ENCODE data around the gene LFNG.

LFNG gene

GRCh38 chr7:2525658-2526630 is 6.4 kb downstream of the LFNG start:
- Histone ChIP-seq H3K27me3 (ENCODE audit: control insufficient read depth in 3 of 3, insufficient read depth in 3 of 3, low read depth in 1 of 3, low read length in 3 of 3) (no peaks in the 10 kb centered on the region), H3K4me3 (ENCODE audit: low read length in 2 of 2) (no peak overlapping the region), H3K23ac (ENCODE audit: low read depth, low read length, poor library complexity) (peak overlapping the region; percentile 87), H3K79me1 (ENCODE audit: low read depth, low read length) (peaks cover 37% of the 10 kb centered on the region), H3K14ac (ENCODE audit: low read length) (peak overlapping the region; percentile 100), H3K9me3 (replicated peaks in 1 of 2; ENCODE audit: control insufficient read depth in 2 of 2, insufficient read depth in 1 of 2, low read depth in 1 of 2, low read length in 2 of 2) (no peaks in the 10 kb centered on the region), H3K18ac (ENCODE audit: low read length) (peak overlapping the region; percentile 99), H2BK120ac (ENCODE audit: low read depth, low read length) (peak overlapping the region; percentile 89), H2BK12ac (ENCODE audit: low read length) (peak overlapping the region; percentile 98), H4K8ac (ENCODE audit: low read depth, low read length) (no peak overlapping the region), H3K27ac (replicated peaks; ENCODE audit: low read length) (peak overlapping the region; percentile 25), H3K9ac (ENCODE audit: low read depth, low read length, poor library complexity) (peak overlapping the region; percentile 92), H2BK15ac (ENCODE audit: low read length) (peak overlapping the region; percentile 100), H2AK5ac (ENCODE audit: low read depth, low read length) (peak overlapping the region; percentile 100), H2BK5ac (ENCODE audit: low read length) (peak overlapping the region; percentile 97), H2AFZ (ENCODE audit: low read length) (no peak overlapping the region), H4K91ac (ENCODE audit: low read depth, low read length, poor library complexity) (no peak overlapping the region), H3K4ac (ENCODE audit: low read length) (peak overlapping the region; percentile 94), H3K4me1 (ENCODE audit: control insufficient read depth in 2 of 2, insufficient read depth in 1 of 2, low read depth in 1 of 2, low read length in 2 of 2) (peaks cover 60 to 66% of the 10 kb centered on the region in 2 donors), H3K36me3 (replicated peaks in 1 of 2; ENCODE audit: control insufficient read depth in 2 of 2, insufficient read depth in 2 of 2, low read length in 2 of 2) (peaks cover 49 to 55% of the 10 kb centered on the region in 2 donors), H3K4me2 (ENCODE audit: insufficient read depth, low read length, poor library complexity, severe bottlenecking) (no peak overlapping the region)
- WGBS, 2 donors (ENCODE audit: extremely low coverage in 2 of 2, insufficient read length in 2 of 2, insufficient replicate concordance in 1 of 2): no CpG with 5 or more reads among the region's 36 CpGs
- no peak for DNase-seq (ENCODE audit: low spot score)

- H3K4me1 ChIP-seq (ENCODE audit: control insufficient read depth in 2 of 2, insufficient read depth in 1 of 2, low read depth in 1 of 2, low read length in 2 of 2): peaks cover 60 to 63% of the 10 kb centered on the region in 2 donors
Observed at GRCh38 chr7:2526659-2527504, 7.3 kb downstream of the LFNG start.

GRCh38 chr7:2527505-2528467 is 8.2 kb downstream of the LFNG start:
- no peak for DNase-seq (ENCODE audit: low spot score)
- peak overlapping the region; percentile 87 for H3K23ac ChIP-seq (ENCODE audit: low read depth, low read length, poor library complexity)
- H3K4ac ChIP-seq (ENCODE audit: low read length): no peak overlapping the region
- no peak overlapping the region for H3K4me3 ChIP-seq (ENCODE audit: low read length in 2 of 2)
- no peak overlapping the region for H2AFZ ChIP-seq (ENCODE audit: low read length)
- no peak overlapping the region for H3K14ac ChIP-seq (ENCODE audit: low read length)
- no peak overlapping the region for H3K4me2 ChIP-seq (ENCODE audit: insufficient read depth, low read length, poor library complexity, severe bottlenecking)
- peak overlapping the region; percentile 42 for H4K91ac ChIP-seq (ENCODE audit: low read depth, low read length, poor library complexity)
- H3K4me1 ChIP-seq (ENCODE audit: control insufficient read depth in 2 of 2, insufficient read depth in 1 of 2, low read depth in 1 of 2, low read length in 2 of 2): peaks cover 53 to 54% of the 10 kb centered on the region in 2 donors
- peak overlapping the region; percentile 45 for H3K27ac ChIP-seq (replicated peaks; ENCODE audit: low read length)
- WGBS, 2 donors (ENCODE audit: extremely low coverage in 2 of 2, insufficient read length in 2 of 2, insufficient replicate concordance in 1 of 2): no CpG with 5 or more reads among the region's 17 CpGs
- H4K8ac ChIP-seq (ENCODE audit: low read depth, low read length): no peak overlapping the region
- H3K36me3 ChIP-seq (replicated peaks in 1 of 2; ENCODE audit: control insufficient read depth in 2 of 2, insufficient read depth in 2 of 2, low read length in 2 of 2): peaks cover 42 to 46% of the 10 kb centered on the region in 2 donors
- peak overlapping the region; percentile 45 for H3K9ac ChIP-seq (ENCODE audit: low read depth, low read length, poor library complexity)
- no peaks in the 10 kb centered on the region for H3K27me3 ChIP-seq (ENCODE audit: control insufficient read depth in 3 of 3, insufficient read depth in 3 of 3, low read depth in 1 of 3, low read length in 3 of 3)
- no peaks in the 10 kb centered on the region for H3K9me3 ChIP-seq (replicated peaks in 1 of 2; ENCODE audit: control insufficient read depth in 2 of 2, insufficient read depth in 1 of 2, low read depth in 1 of 2, low read length in 2 of 2)
- peak overlapping the region; percentile 41 for H2BK120ac ChIP-seq (ENCODE audit: low read depth, low read length)
- no peak overlapping the region for H2BK12ac ChIP-seq (ENCODE audit: low read length)
- H2BK5ac ChIP-seq (ENCODE audit: low read length): peak overlapping the region; percentile 97
- H2BK15ac ChIP-seq (ENCODE audit: low read length): peak overlapping the region; percentile 63
- H2AK5ac ChIP-seq (ENCODE audit: low read depth, low read length): peak overlapping the region; percentile 82
- peaks cover 31% of the 10 kb centered on the region for H3K79me1 ChIP-seq (ENCODE audit: low read depth, low read length)
- peak overlapping the region; percentile 68 for H3K18ac ChIP-seq (ENCODE audit: low read length)

More at GRCh38 chr7:2526659-2527504, 7.3 kb downstream of the LFNG start:
- H2BK15ac ChIP-seq (ENCODE audit: low read length): peak overlapping the region; percentile 63
- no peaks in the 10 kb centered on the region for H3K27me3 ChIP-seq (ENCODE audit: control insufficient read depth in 3 of 3, insufficient read depth in 3 of 3, low read depth in 1 of 3, low read length in 3 of 3)
- peak overlapping the region; percentile 100 for H2AK5ac ChIP-seq (ENCODE audit: low read depth, low read length)
- peak overlapping the region; percentile 80 for H3K4ac ChIP-seq (ENCODE audit: low read length)
- peak overlapping the region; percentile 46 for H2BK12ac ChIP-seq (ENCODE audit: low read length)
- no peak overlapping the region for H3K4me2 ChIP-seq (ENCODE audit: insufficient read depth, low read length, poor library complexity, severe bottlenecking)
- peak overlapping the region; percentile 14 for H3K14ac ChIP-seq (ENCODE audit: low read length)
- peaks cover 37% of the 10 kb centered on the region for H3K79me1 ChIP-seq (ENCODE audit: low read depth, low read length)
- H3K27ac ChIP-seq (replicated peaks; ENCODE audit: low read length): peak overlapping the region; percentile 45
- H3K9ac ChIP-seq (ENCODE audit: low read depth, low read length, poor library complexity): peak overlapping the region; percentile 54
- no peak for DNase-seq (ENCODE audit: low spot score)
- peak overlapping the region; percentile 97 for H2BK5ac ChIP-seq (ENCODE audit: low read length)
- H3K4me3 ChIP-seq (ENCODE audit: low read length in 2 of 2): no peak overlapping the region
- H4K91ac ChIP-seq (ENCODE audit: low read depth, low read length, poor library complexity): peak overlapping the region; percentile 42
- H2AFZ ChIP-seq (ENCODE audit: low read length): no peak overlapping the region
- H3K18ac ChIP-seq (ENCODE audit: low read length): peak overlapping the region; percentile 99
- H3K36me3 ChIP-seq (replicated peaks in 1 of 2; ENCODE audit: control insufficient read depth in 2 of 2, insufficient read depth in 2 of 2, low read length in 2 of 2): peaks cover 45 to 53% of the 10 kb centered on the region in 2 donors
- no peaks in the 10 kb centered on the region for H3K9me3 ChIP-seq (replicated peaks in 1 of 2; ENCODE audit: control insufficient read depth in 2 of 2, insufficient read depth in 1 of 2, low read depth in 1 of 2, low read length in 2 of 2)
- H3K23ac ChIP-seq (ENCODE audit: low read depth, low read length, poor library complexity): peak overlapping the region; percentile 87
- H2BK120ac ChIP-seq (ENCODE audit: low read depth, low read length): peak overlapping the region; percentile 41
- no CpG with 5 or more reads among the region's 40 CpGs for WGBS, 2 donors (ENCODE audit: extremely low coverage in 2 of 2, insufficient read length in 2 of 2, insufficient replicate concordance in 1 of 2)
- no peak overlapping the region for H4K8ac ChIP-seq (ENCODE audit: low read depth, low read length)
